Sigmoid colon (tissue), 4 donors: ENCODE results near the gene HSPA1L.

Source experiments
- CTCF ChIP-seq, 4 experiments: fragments of 450-650 bp in 3 of 4; fragments of 200-600 bp in 1 of 4; IDR thresholded peaks; one replicate each; pipeline ENCODE4 v1.5.1; 2016 to 2019; ENCODE audit warnings: antibody characterized with exemption in 4 of 4, mild to moderate bottlenecking in 3 of 4, moderate library complexity in 2 of 4
- EP300 ChIP-seq, 4 donors: sonication (generic); formaldehyde crosslinking; IDR thresholded peaks; one replicate each; pipeline ENCODE4 v1.6.1; 2017; ENCODE audit warnings: antibody characterized with exemption in 4 of 4
- POLR2A ChIP-seq, 2 donors: fragments of 450-650 bp; IDR thresholded peaks; one replicate each; pipeline ENCODE4 v1.6.1; 2016; ENCODE audit warnings: antibody characterized with exemption in 2 of 2, mild to moderate bottlenecking in 2 of 2, moderate library complexity in 2 of 2
- POLR2AphosphoS5 ChIP-seq, 4 donors: sonication (generic); formaldehyde crosslinking; IDR thresholded peaks; one replicate each; pipeline ENCODE4 v1.6.1; 2017; ENCODE audit warnings: antibody characterized with exemption in 4 of 4

GRCh38 chr6:31864818-31865204 is 49.7 kb upstream of the HSPA1L start:
- no peak for TF ChIP-seq CTCF (IDR thresholded peaks at IDR 0.05)
- TF ChIP-seq EP300 (IDR thresholded peaks at IDR 0.05): no peak
- no peak for TF ChIP-seq POLR2AphosphoS5 (IDR thresholded peaks at IDR 0.05)
- no peak for TF ChIP-seq POLR2A (IDR thresholded peaks at IDR 0.05)
